Heart left ventricle (tissue), 13 donors: ENCODE measurements around the gene WFS1.

ENCODE experiments used
- POLR2A ChIP-seq, 2 donors: fragments of 450-650 bp; IDR thresholded peaks; one replicate each; pipeline ENCODE4 v1.6.1; 2017; ENCODE audit warnings: antibody characterized with exemption in 2 of 2, mild to moderate bottlenecking in 2 of 2, moderate library complexity in 2 of 2
- TF ChIP-seq, protein P1 (sequence below), 12 donors: fragments of 200-600 bp; sonication (generic) in 4 of 12; IDR thresholded peaks; one replicate each; pipeline versions ENCODE4 v1.5.0 to v1.8.0; 2018 to 2022; ENCODE audit warnings: antibody characterized with exemption in 12 of 12, mild to moderate bottlenecking in 5 of 12
- donor health status: ischemic (EF 13 %, LVEDD 7.1; RV severe dilation, severe dysfunction).
- donor health status: DM: no; HTN: yes; CAD: no.
- donor health status: DM: no; HTN: no; CAD: no.
- donor health status: ischemic (EF 25% LVEDD 6.9; RV normal size, moderate dysfunction).
- donor health status: ischemic (EF 25% LVEDD 5.7; RV mildly dilated, moderate dysfunction).
- donor health status: ischemic (EF 35%, LVEDD 5.7; RV mildly dilated, moderate dysfunction).
- donor health status: nonischemic (EF 11% LVEDD 7.7; RV severe dilation, severe dysfunction).
- donor health status: DM: yes; HTN: yes; CAD: no.
- donor health status: PGD.
- donor health status: ischemic (EF 29% LVEDD 5.4; RV normal size, mild dysfunction).
- donor health status: nonischemic (EF 23%, LVEDD 6.1; RV moderate dilation, normal function).

DNA sequence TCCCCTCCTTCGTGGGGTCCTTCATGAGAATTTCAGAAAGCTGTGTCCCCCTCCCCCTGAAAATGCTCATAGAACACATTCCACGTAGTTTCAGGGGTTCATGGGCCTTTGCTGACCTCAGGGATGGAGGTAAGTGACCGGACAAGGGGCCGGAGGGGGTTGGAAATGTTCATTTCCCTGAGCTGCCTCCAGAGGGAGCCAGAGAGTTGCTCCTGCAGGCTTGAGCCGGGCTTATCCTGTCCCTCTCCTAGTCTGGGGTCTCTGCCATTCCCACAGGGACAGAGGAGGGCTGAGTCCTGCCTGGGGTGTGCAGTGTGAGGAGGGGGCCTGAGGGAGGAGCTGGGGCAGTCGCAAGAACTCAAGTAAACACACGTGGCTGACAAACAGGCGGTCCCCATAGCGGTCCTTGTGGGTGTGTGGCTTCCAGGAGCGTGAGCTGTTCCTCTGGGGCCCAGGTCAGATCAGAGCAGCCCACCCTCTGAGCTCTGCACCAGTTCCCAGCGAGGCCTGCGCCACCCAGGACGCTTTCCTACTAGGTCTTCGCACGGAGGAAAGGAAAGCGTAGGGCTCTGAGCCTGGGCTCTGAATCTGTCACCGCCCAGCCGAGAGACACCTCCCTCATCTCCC is 62.5 kb downstream of the WFS1 start:
- TF ChIP-seq, protein P1, sequence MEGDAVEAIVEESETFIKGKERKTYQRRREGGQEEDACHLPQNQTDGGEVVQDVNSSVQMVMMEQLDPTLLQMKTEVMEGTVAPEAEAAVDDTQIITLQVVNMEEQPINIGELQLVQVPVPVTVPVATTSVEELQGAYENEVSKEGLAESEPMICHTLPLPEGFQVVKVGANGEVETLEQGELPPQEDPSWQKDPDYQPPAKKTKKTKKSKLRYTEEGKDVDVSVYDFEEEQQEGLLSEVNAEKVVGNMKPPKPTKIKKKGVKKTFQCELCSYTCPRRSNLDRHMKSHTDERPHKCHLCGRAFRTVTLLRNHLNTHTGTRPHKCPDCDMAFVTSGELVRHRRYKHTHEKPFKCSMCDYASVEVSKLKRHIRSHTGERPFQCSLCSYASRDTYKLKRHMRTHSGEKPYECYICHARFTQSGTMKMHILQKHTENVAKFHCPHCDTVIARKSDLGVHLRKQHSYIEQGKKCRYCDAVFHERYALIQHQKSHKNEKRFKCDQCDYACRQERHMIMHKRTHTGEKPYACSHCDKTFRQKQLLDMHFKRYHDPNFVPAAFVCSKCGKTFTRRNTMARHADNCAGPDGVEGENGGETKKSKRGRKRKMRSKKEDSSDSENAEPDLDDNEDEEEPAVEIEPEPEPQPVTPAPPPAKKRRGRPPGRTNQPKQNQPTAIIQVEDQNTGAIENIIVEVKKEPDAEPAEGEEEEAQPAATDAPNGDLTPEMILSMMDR (IDR thresholded peaks at IDR 0.05), result peak; percentile 46 to 75 (median 66)
- no peak for TF ChIP-seq POLR2A (IDR thresholded peaks at IDR 0.05)
